SK-N-SH (cell line): ENCODE data around the gene ADAMTS15. TPM values are rescaled to one million over a fixed set of nuclear protein-coding genes. Genes with fewer than 3 reads are reported as not detected.

ENCODE experiments used
- CTCF ChIA-PET: fragments of 300-600, 350-600 bp; formaldehyde crosslinking; extraction: SDS; loops from one replicate; lab custom pipeline; 2021; lab: Yijun Ruan, JAX
- POLR2A ChIA-PET: fragments of 350-600 bp; sonication (Branson Sonifier 250); formaldehyde crosslinking; extraction: SDS; loops from one replicate; lab custom pipeline; 2020; ENCODE audit warnings: antibody characterized with exemption, inconsistent platforms; lab: Yijun Ruan, JAX
- DNase-seq: peaks from one replicate; pipeline ENCODE4 v3.0.0; 2012
- H2AFZ ChIP-seq: fragments of 200-600 bp; sonication (generic); 2 replicates; pipeline ENCODE4 v1.8.1; 2016; ENCODE audit warnings: antibody characterized with exemption, mild to moderate bottlenecking, low read depth
- H3F3A ChIP-seq: fragments of 200-600 bp; sonication (generic); replicated peaks from 2 replicates; pipeline ENCODE3; 2016; ENCODE audit warnings: antibody characterized with exemption, mild to moderate bottlenecking; ENCODE audit not compliant: insufficient read depth
- H3K27ac ChIP-seq, 2 experiments: fragments of 200-500 bp in 1 of 2; fragments of 200-600 bp in 1 of 2; sonication (Bioruptor generic) in 1 of 2; sonication (generic), shearing (Covaris generic) in 1 of 2; 2 replicates each; pipeline versions ENCODE4 v1.5.1 to v1.6.1; 2014 to 2016; ENCODE audit warnings: low read depth in 2 of 2, inconsistent platforms in 1 of 2, low read length in 1 of 2, mild to moderate bottlenecking in 1 of 2, mixed read lengths in 1 of 2
- H3K27me3 ChIP-seq: fragments of 200-600 bp; sonication (generic), shearing (Covaris generic); 2 replicates; pipeline ENCODE4 v1.6.1; 2016; ENCODE audit warnings: mixed run types; ENCODE audit not compliant: insufficient read depth
- H3K36me3 ChIP-seq, 2 experiments: fragments of 200-500 bp in 1 of 2; fragments of 200-600 bp in 1 of 2; sonication (Bioruptor generic) in 1 of 2; sonication (generic) in 1 of 2; replicated peaks in 1 of 2; 2 replicates each; pipeline versions ENCODE3 to v1.5.1; 2014 to 2016; ENCODE audit warnings: low read length in 1 of 2, mild to moderate bottlenecking in 1 of 2; ENCODE audit not compliant: insufficient read depth in 2 of 2, control insufficient read depth in 1 of 2
- H3K4me1 ChIP-seq, 2 experiments: fragments of 200-500 bp in 1 of 2; fragments of 200-600 bp in 1 of 2; sonication (Bioruptor generic) in 1 of 2; sonication (generic), shearing (Covaris generic) in 1 of 2; 2 replicates each; pipeline versions ENCODE4 v1.5.1 to v1.6.1; 2014 to 2016; ENCODE audit warnings: low read depth in 1 of 2, low read length in 1 of 2, mixed run types in 1 of 2; ENCODE audit not compliant: insufficient read depth in 2 of 2, control insufficient read depth in 1 of 2
- H3K4me2 ChIP-seq: fragments of 200-600 bp; sonication (generic), shearing (Covaris generic); 2 replicates; pipeline ENCODE4 v1.6.1; 2017; ENCODE audit warnings: mixed run types
- H3K4me3 ChIP-seq, 2 experiments: fragments of 200-500 bp in 1 of 2; fragments of 200-600 bp in 1 of 2; sonication (Bioruptor generic) in 1 of 2; sonication (generic), shearing (Covaris generic) in 1 of 2; 2 replicates each; pipeline versions ENCODE4 v1.5.1 to v1.8.1; 2014 to 2016; ENCODE audit warnings: low read depth in 2 of 2, inconsistent platforms in 1 of 2, low read length in 1 of 2, mild to moderate bottlenecking in 1 of 2, mixed read lengths in 1 of 2, moderate library complexity in 1 of 2
- H3K79me2 ChIP-seq: fragments of 200-600 bp; sonication (generic); 2 replicates; pipeline ENCODE4 v1.8.1; 2017; ENCODE audit warnings: mild to moderate bottlenecking; ENCODE audit not compliant: insufficient read depth
- H3K9ac ChIP-seq: fragments of 200-600 bp; sonication (generic); 2 replicates; pipeline ENCODE4 v1.6.1; 2017; ENCODE audit warnings: mixed run types
- H3K9me2 ChIP-seq: fragments of 200-600 bp; sonication (generic); 2 replicates; pipeline ENCODE4 v1.6.1; 2017; ENCODE audit warnings: mixed run types
- H3K9me3 ChIP-seq: fragments of 200-600 bp; sonication (generic); 2 replicates; pipeline ENCODE4 v1.6.1; 2017; ENCODE audit warnings: mixed run types, mild to moderate bottlenecking, moderate library complexity
- H4K20me1 ChIP-seq: fragments of 200-600 bp; sonication (generic); 2 replicates; pipeline ENCODE4 v1.6.1; 2017; ENCODE audit warnings: mild to moderate bottlenecking, mixed run types; ENCODE audit not compliant: insufficient read depth
- CHD2 ChIP-seq: fragments of 150-350 bp; IDR thresholded peaks from 2 replicates; pipeline ENCODE4 v1.6.1; 2018; ENCODE audit warnings: low read length; ENCODE audit not compliant: partially characterized antibody
- EP300 ChIP-seq, 2 experiments: IDR thresholded peaks; 2 replicates each; pipeline versions ENCODE4 v1.4.0 to v1.6.1; 2012; ENCODE audit warnings: borderline replicate concordance in 1 of 2, low read depth in 1 of 2, low read length in 1 of 2
- EZH2phosphoT487 ChIP-seq: fragments of 200-600 bp; sonication (generic); IDR thresholded peaks from 2 replicates; pipeline ENCODE4 v1.6.1; 2017; ENCODE audit warnings: low read depth, mixed run types, mild to moderate bottlenecking, antibody characterized with exemption, moderate library complexity, borderline replicate concordance
- FOSL2 ChIP-seq: IDR thresholded peaks from 2 replicates; pipeline ENCODE4 v1.4.0; 2012; ENCODE audit warnings: low read depth, mild to moderate bottlenecking, moderate library complexity, borderline replicate concordance
- FOXM1 ChIP-seq: IDR thresholded peaks from 2 replicates; pipeline ENCODE4 v1.4.0; 2012; ENCODE audit warnings: low read depth, mild to moderate bottlenecking
- GABPA ChIP-seq: IDR thresholded peaks from 2 replicates; pipeline ENCODE4 v1.4.0; 2012; ENCODE audit warnings: low read depth, mild to moderate bottlenecking
- MEF2A ChIP-seq: IDR thresholded peaks from 2 replicates; pipeline ENCODE4 v1.4.0; 2012; ENCODE audit warnings: low read depth, borderline replicate concordance
- NFIC ChIP-seq: IDR thresholded peaks from 2 replicates; pipeline ENCODE4 v1.4.0; 2012; ENCODE audit warnings: borderline replicate concordance
- POLR2AphosphoS5 ChIP-seq: IDR thresholded peaks from 2 replicates; pipeline ENCODE4 v1.6.1; 2012; ENCODE audit warnings: low read depth, low read length
- SMC3 ChIP-seq: IDR thresholded peaks from 2 replicates; pipeline ENCODE4 v1.6.1; 2012; ENCODE audit warnings: low read depth, low read length, improper control_type of control experiment
- TCF12 ChIP-seq: IDR thresholded peaks from 2 replicates; pipeline ENCODE4 v1.4.0; 2012
- TEAD4 ChIP-seq: IDR thresholded peaks from 2 replicates; pipeline ENCODE4 v1.4.0; 2012; ENCODE audit warnings: mild to moderate bottlenecking, borderline replicate concordance; ENCODE audit not compliant: insufficient read depth
- WGBS: methylation state at CpG from one replicate; pipeline ENCODE4 v1.1.6; 2017; ENCODE audit warnings: low lambda C conversion rate; 5-methylcytosine and 5-hydroxymethylcytosine counted together
- polyA plus RNA-seq, 3 experiments: library from polyadenylated mRNA; depleted of rRNA; stranded (reverse); fragments of >200 nt; gene quantifications; 2 replicates each; pipeline ENCODE4 v1.2.3, GENCODE V29; 2012
- TF ChIP-seq, protein P1 (sequence below): IDR thresholded peaks from 2 replicates; pipeline ENCODE4 v1.4.0; 2012; ENCODE audit warnings: low read depth, borderline replicate concordance
- TF ChIP-seq, protein P2 (sequence below): fragments of 200-600 bp; sonication (generic); IDR thresholded peaks from 2 replicates; pipeline ENCODE4 v1.6.1; 2017; ENCODE audit warnings: antibody characterized with exemption, mild to moderate bottlenecking, moderate library complexity
- TF ChIP-seq, protein P3 (sequence below): IDR thresholded peaks from 2 replicates; pipeline ENCODE4 v1.4.0; 2012; ENCODE audit warnings: low read depth, borderline replicate concordance
- TF ChIP-seq, protein P4 (sequence below): fragments of 150-350 bp; IDR thresholded peaks from 2 replicates; pipeline ENCODE4 v1.6.1; 2017; ENCODE audit warnings: antibody characterized with exemption, low read length, low read depth, borderline replicate concordance

ADAMTS15 gene
- polyA plus RNA-seq, 1 of the 3 experiments (the other 2 are of a cell fraction) = 1.1 TPM

DNA sequence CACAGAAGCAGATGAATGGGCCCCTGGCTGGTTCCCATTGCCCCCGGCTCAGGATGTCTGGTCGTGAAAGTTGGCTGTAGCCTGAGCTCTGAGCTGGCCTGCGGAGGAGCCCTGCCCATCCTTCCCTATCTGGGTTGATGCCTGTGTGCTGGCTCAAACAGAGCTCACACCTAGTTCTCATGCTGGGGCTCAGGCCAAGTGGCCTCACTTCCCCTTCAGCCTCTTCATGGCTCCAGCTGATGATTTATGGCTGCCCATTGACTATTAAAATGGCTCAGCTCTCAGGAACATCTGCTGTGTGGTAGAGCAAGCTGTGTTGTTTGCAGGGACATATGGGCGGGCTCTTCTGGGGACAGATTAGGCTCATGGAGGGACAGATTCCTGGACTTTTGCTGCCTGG is 64.7 kb downstream of the ADAMTS15 start:
- Histone ChIP-seq H3K36me3 (no peaks in the 10 kb centered on the region), H3K9me3 (no peaks in the 10 kb centered on the region), H3K27me3 (no peaks in the 10 kb centered on the region), H3K9ac (no peak overlapping the region), H3K79me2 (no peaks in the 10 kb centered on the region), H3K4me2 (no peak overlapping the region), H3F3A (no peaks in the 10 kb centered on the region), H3K27ac (no peak overlapping the region), H3K4me1 (no peaks in the 10 kb centered on the region; a peak in 1 of 4 replicates), H3K9me2 (no peaks in the 10 kb centered on the region), H2AFZ (no peak overlapping the region), H3K4me3 (no peak overlapping the region), H4K20me1 (no peaks in the 10 kb centered on the region)
- no peak for DNase-seq
- ChIA-PET POLR2A (no interaction called here), CTCF (interaction anchor here (1.0 to 1.3 kb wide), 2 partner anchors 21 to 78 kb away, joined by 3 to 5 read pairs; no protein-coding TSS in a partner anchor)
- TF ChIP-seq, protein P1, sequence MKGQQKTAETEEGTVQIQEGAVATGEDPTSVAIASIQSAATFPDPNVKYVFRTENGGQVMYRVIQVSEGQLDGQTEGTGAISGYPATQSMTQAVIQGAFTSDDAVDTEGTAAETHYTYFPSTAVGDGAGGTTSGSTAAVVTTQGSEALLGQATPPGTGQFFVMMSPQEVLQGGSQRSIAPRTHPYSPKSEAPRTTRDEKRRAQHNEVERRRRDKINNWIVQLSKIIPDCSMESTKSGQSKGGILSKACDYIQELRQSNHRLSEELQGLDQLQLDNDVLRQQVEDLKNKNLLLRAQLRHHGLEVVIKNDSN = no peak
- TF ChIP-seq GABPA (no peak), TEAD4 (no peak), EZH2phosphoT487 (no peak), MEF2A (no peak), FOXM1 (no peak), CHD2 (no peak), SMC3 (no peak), TCF12 (no peak), FOSL2 (no peak), EP300 (IDR thresholded peaks at IDR 0.05; ENCODE audit: borderline replicate concordance in 1 of 2, low read depth in 1 of 2, low read length in 1 of 2) (no peak), NFIC (no peak), POLR2AphosphoS5 (no peak)
- TF ChIP-seq, protein P2, sequence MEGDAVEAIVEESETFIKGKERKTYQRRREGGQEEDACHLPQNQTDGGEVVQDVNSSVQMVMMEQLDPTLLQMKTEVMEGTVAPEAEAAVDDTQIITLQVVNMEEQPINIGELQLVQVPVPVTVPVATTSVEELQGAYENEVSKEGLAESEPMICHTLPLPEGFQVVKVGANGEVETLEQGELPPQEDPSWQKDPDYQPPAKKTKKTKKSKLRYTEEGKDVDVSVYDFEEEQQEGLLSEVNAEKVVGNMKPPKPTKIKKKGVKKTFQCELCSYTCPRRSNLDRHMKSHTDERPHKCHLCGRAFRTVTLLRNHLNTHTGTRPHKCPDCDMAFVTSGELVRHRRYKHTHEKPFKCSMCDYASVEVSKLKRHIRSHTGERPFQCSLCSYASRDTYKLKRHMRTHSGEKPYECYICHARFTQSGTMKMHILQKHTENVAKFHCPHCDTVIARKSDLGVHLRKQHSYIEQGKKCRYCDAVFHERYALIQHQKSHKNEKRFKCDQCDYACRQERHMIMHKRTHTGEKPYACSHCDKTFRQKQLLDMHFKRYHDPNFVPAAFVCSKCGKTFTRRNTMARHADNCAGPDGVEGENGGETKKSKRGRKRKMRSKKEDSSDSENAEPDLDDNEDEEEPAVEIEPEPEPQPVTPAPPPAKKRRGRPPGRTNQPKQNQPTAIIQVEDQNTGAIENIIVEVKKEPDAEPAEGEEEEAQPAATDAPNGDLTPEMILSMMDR = no peak
- TF ChIP-seq, protein P3, sequence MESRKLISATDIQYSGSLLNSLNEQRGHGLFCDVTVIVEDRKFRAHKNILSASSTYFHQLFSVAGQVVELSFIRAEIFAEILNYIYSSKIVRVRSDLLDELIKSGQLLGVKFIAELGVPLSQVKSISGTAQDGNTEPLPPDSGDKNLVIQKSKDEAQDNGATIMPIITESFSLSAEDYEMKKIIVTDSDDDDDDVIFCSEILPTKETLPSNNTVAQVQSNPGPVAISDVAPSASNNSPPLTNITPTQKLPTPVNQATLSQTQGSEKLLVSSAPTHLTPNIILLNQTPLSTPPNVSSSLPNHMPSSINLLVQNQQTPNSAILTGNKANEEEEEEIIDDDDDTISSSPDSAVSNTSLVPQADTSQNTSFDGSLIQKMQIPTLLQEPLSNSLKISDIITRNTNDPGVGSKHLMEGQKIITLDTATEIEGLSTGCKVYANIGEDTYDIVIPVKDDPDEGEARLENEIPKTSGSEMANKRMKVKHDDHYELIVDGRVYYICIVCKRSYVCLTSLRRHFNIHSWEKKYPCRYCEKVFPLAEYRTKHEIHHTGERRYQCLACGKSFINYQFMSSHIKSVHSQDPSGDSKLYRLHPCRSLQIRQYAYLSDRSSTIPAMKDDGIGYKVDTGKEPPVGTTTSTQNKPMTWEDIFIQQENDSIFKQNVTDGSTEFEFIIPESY = no peak
- TF ChIP-seq, protein P4, sequence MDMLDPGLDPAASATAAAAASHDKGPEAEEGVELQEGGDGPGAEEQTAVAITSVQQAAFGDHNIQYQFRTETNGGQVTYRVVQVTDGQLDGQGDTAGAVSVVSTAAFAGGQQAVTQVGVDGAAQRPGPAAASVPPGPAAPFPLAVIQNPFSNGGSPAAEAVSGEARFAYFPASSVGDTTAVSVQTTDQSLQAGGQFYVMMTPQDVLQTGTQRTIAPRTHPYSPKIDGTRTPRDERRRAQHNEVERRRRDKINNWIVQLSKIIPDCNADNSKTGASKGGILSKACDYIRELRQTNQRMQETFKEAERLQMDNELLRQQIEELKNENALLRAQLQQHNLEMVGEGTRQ = no peak
- 44% methylated on average over 4 of the region's 4 CpGs for WGBS
